IgD-negative memory B cell (primary cell): Measurements from ENCODE around the gene MARVELD2. TPM values are rescaled to one million over a fixed set of nuclear protein-coding genes. Genes with fewer than 3 reads are reported as not detected.
"Not testable (repeated sequence)": the region's sequence is repeated elsewhere in the genome, so short reads cannot be mapped to it uniquely, and the experiment has no call there.

ENCODE experiments used
- H3K27ac Mint-ChIP-seq, 3 donors: one replicate each; pipeline ENCODE4 v1.8.0; 2020 to 2022; ENCODE audit warnings: mild to moderate bottlenecking in 3 of 3, mixed read lengths in 3 of 3, moderate library complexity in 1 of 3
- H3K27me3 Mint-ChIP-seq: one replicate; pipeline ENCODE4 v1.8.0; 2021; ENCODE audit warnings: mixed read lengths
- H3K36me3 Mint-ChIP-seq: one replicate; pipeline ENCODE4 v1.8.0; 2020; ENCODE audit warnings: mild to moderate bottlenecking, mixed read lengths
- H3K4me1 Mint-ChIP-seq, 3 donors: one replicate each; pipeline ENCODE4 v1.8.0; 2020 to 2022; ENCODE audit warnings: mixed read lengths in 3 of 3, mild to moderate bottlenecking in 1 of 3
- H3K4me3 Mint-ChIP-seq, 4 donors: one replicate each; pipeline ENCODE4 v1.8.0; 2020 to 2022; ENCODE audit warnings: mild to moderate bottlenecking in 4 of 4, mixed read lengths in 4 of 4, moderate library complexity in 3 of 4
- H3K9me3 Mint-ChIP-seq, 3 donors: one replicate each; pipeline ENCODE4 v1.8.0; 2020 to 2021; ENCODE audit warnings: mixed read lengths in 3 of 3, mild to moderate bottlenecking in 1 of 3
- polyA plus RNA-seq: library from polyadenylated mRNA; unstranded; fragments of 300-500 nt; fragmentation: Illumina TruSeq; gene quantifications from one replicate; pipeline ENCODE4 v1.2.3, GENCODE V29; 2021

MARVELD2 gene
- polyA plus RNA-seq, 1 donor from 2014 or later = 2.5 TPM

DNA sequence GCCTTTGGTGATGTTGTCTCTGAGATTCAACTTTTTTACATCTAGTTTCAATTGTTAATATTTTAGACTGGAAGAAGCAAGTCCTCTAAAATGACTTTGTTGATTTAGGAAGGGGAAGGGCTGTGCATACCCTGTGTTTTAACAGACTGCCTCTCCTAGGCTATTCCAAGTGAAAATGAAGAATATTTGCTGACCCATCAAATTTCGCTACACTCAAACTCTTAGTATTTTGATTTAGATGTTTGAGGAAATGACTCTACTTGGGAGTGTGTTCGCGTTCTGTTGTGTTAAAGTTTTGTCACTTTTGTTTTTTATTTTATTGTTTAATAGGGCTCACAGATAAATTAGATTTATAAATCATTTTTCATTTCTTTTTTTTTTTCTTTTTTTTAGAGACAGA is 3.6 kb downstream of the MARVELD2 start:
- Mint-ChIP-seq H3K36me3 (peaks cover 1% of the 10 kb centered on the region), H3K4me1 (peaks cover 5 to 11% (median 8%) of the 10 kb centered on the region in 3 donors), H3K9me3 (peaks cover 0 to 2% (median 0%) of the 10 kb centered on the region in 3 donors), H3K27ac (no peak overlapping the region), H3K27me3 (no peaks in the 10 kb centered on the region), H3K4me3 (no peak overlapping the region)

- Mint-ChIP-seq H3K27me3 (no peaks in the 10 kb centered on the region), H3K9me3 (no peaks in the 10 kb centered on the region), H3K4me3 (no peak overlapping the region), H3K27ac (no peak overlapping the region), H3K4me1 (peaks cover 0 to 7% (median 6%) of the 10 kb centered on the region in 3 donors), H3K36me3 (peaks cover 3% of the 10 kb centered on the region)
Observed at GRCh38 chr5:69431424-69432303, 16.7 kb downstream of the MARVELD2 start.

DNA sequence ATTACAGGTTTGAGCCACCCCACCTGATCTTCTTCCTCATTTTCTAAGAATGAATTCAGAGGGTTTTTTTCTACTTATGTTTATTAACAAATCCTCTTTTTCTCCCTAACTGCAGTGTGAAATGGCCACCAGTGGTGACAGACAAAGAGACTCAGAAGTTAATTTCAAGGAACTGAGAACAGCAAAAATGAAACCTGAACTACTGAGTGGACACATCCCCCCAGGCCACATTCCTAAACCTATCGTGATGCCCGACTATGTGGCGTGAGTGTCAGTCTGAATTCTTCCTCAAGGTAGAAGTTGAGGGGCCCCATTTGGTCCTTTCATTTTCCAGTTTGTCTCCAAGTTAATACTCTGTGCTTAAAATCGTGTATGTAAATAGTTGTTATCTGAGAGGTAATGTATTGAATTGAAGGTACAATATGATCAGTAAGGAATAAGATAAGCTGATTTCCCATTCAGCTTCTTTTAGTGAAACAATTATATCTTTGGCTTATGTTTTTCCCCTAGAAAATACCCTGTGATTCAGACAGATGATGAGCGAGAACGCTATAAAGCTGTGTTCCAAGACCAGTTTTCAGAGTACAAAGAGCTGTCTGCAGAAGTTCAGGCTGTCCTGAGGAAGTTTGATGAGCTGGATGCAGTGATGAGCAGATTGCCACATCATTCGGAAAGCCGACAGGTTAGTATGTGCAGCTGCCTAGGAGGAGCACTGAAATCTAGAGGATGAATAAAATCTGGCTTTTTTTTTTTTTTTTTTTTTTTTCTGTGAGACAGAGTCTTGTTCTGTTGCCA is 17.7 kb downstream of the MARVELD2 start:
- Mint-ChIP-seq H3K27ac (peak overlapping the region in 1 of 3 donors; percentile 40), H3K4me1 (peaks cover 0 to 7% (median 6%) of the 10 kb centered on the region in 3 donors), H3K27me3 (no peaks in the 10 kb centered on the region), H3K36me3 (peaks cover 3% of the 10 kb centered on the region), H3K4me3 (no peak overlapping the region), H3K9me3 (no peaks in the 10 kb centered on the region)

GRCh38 chr5:69435276-69435884 is 20.5 kb downstream of the MARVELD2 start:
- not testable (repeated sequence) for H3K36me3 Mint-ChIP-seq, H3K27ac Mint-ChIP-seq, H3K4me3 Mint-ChIP-seq, H3K4me1 Mint-ChIP-seq, H3K27me3 Mint-ChIP-seq, H3K9me3 Mint-ChIP-seq

DNA sequence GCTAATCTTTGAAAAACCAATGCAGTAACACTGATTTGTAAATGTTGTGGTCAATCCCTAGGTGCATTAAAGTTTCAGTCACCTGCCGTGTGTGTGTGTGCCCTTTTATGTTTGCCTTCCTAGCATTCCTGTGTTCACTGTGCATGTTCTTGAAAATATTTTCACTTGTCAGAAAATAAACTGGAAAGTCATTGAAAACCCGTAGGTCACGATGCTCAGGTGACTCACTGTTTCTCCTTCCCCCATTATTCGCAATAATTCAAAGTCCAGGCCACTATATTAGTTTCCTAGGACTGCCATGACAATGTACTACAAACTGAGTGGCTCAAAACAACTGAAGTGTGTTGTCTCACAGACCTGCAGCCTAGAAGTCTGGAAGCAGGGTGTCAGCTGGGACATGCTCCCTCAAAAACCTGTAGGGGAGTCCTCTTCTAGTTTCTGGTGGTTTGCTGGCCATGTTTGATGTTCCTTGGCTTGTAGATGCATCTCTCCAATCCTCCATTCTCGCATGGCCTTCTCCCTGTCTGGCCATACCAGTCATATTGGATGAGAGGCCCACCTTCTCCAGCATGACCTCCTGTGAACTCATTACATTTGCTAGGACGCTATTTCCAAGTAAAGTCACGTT is 29.3 kb downstream of the MARVELD2 start:
- Mint-ChIP-seq H3K36me3 (no peaks in the 10 kb centered on the region), H3K27me3 (no peaks in the 10 kb centered on the region)

GRCh38 chr5:69449511-69449910 is 34.6 kb downstream of the MARVELD2 start:
- Mint-ChIP-seq H3K36me3 (no peaks in the 10 kb centered on the region), H3K27me3 (no peaks in the 10 kb centered on the region), H3K4me3 (no peak overlapping the region), H3K4me1 (peaks cover 0 to 2% (median 0%) of the 10 kb centered on the region in 3 donors), H3K9me3 (no peaks in the 10 kb centered on the region), H3K27ac (no peak overlapping the region)

More for the DNA sequence above, 29.3 kb downstream of the MARVELD2 start:
- Mint-ChIP-seq H3K4me1 (no peaks in the 10 kb centered on the region), H3K4me3 (no peak overlapping the region), H3K27ac (no peak overlapping the region), H3K9me3 (no peaks in the 10 kb centered on the region)

DNA sequence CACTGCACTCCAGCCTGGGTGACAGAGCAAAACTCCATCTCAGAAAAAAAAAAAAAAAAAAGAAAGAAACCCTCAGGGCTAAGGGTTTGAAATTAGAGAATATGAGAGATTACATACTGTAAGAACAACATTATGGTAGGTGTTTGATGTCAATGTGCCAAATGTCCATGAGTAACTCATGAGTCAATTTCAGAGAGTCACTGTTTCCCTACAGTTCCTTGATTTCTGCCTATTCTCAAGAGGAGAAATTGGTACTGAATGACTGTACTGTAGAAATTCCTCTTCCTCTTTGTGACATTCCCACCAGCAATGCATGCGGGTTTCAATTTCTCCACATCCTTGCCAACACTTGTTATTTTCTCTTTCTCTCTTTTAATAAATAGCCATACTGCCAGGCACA is 35.2 kb downstream of the MARVELD2 start:
- Mint-ChIP-seq H3K4me1 (peaks cover 0 to 2% (median 0%) of the 10 kb centered on the region in 3 donors), H3K9me3 (no peaks in the 10 kb centered on the region)

GRCh38 chr5:69450527-69450926 is 35.6 kb downstream of the MARVELD2 start:
- not testable (repeated sequence) for H3K4me1 Mint-ChIP-seq, H3K4me3 Mint-ChIP-seq
- peak overlapping the region in 1 of 3 donors; percentile 50 for H3K27ac Mint-ChIP-seq

More for the DNA sequence above, 35.2 kb downstream of the MARVELD2 start:
- H3K4me3 Mint-ChIP-seq = no peak overlapping the region
- H3K36me3 Mint-ChIP-seq = no peaks in the 10 kb centered on the region
- no peaks in the 10 kb centered on the region for H3K27me3 Mint-ChIP-seq
- peak overlapping the region in 1 of 3 donors; percentile 50 for H3K27ac Mint-ChIP-seq

GRCh38 chr5:69451941-69452647 is 37.2 kb downstream of the MARVELD2 start:
- Mint-ChIP-seq H3K4me1 (peaks cover 0 to 2% (median 0%) of the 10 kb centered on the region in 3 donors), H3K4me3 (no peak overlapping the region), H3K9me3 (peaks cover 0 to 2% (median 0%) of the 10 kb centered on the region in 3 donors), H3K36me3 (no peaks in the 10 kb centered on the region), H3K27me3 (no peaks in the 10 kb centered on the region), H3K27ac (no peak overlapping the region)

More at GRCh38 chr5:69450527-69450926, 35.6 kb downstream of the MARVELD2 start:
- H3K9me3 Mint-ChIP-seq, H3K36me3 Mint-ChIP-seq, H3K27me3 Mint-ChIP-seq: not testable (repeated sequence)

DNA sequence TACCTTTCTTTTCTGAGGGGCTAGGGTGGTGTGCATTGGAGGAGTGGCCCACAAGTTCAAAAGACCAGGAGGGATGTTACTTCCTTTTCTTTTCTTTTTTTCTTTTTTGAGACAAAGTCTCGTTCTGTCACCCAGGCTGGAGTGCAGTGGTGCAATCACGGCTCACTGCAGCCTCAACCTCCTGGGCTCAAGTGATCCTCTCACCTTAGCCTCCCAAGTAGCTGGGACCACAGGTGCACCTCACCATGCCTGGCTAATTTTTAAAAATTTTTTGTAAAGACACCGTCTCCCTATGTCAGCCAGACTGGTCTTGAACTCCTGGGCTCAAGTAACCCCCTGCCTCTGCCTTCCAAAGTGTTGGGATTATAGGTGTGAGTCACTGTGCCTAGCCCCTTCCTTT is 38.6 kb downstream of the MARVELD2 start:
- not testable (repeated sequence) for H3K9me3 Mint-ChIP-seq, H3K4me3 Mint-ChIP-seq, H3K36me3 Mint-ChIP-seq, H3K27ac Mint-ChIP-seq, H3K4me1 Mint-ChIP-seq, H3K27me3 Mint-ChIP-seq

DNA sequence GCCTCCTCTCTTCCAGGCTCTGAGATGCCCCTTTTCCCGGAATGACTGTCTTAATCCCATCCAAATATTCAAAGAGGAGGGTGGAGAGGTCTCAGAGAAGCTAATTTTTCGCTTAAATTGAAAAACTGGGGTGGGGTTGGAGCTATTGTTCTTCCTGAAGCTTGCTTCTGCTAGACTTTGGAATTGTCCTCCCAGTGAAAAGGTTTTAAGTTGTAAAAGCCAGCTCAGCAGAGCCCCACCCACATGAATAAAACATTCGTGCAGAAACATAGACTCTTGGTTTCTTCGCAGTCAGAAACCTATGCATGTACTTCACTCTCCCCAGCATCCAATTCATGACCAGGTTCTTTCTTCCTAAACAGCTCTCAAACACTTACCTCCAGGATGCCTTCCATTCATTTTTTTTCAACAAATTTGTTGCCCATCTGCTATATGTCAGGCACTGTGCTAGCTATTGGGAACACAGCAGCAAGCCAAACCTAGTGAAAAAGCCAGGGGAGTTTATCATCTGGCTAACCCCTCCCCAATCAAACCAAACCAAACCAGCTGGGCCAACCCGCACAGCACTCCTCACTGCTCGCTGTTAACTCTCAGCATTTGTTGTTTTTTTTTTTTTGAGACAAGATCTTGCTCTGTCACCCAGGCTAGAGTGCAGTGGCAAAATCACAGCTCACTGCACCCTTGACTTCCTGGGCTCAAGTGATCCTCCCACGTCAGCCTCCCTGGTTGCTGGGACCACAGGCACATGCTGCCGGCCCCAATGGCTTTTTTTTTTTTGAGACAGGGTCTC is 39.7 kb downstream of the MARVELD2 start:
- no peak overlapping the region for H3K4me3 Mint-ChIP-seq
- peaks cover 4% of the 10 kb centered on the region for H3K36me3 Mint-ChIP-seq
- H3K9me3 Mint-ChIP-seq = peaks cover 0 to 7% (median 2%) of the 10 kb centered on the region in 3 donors
- H3K27me3 Mint-ChIP-seq = no peaks in the 10 kb centered on the region
- H3K27ac Mint-ChIP-seq = no peak overlapping the region
- H3K4me1 Mint-ChIP-seq = peaks cover 0 to 2% (median 0%) of the 10 kb centered on the region in 3 donors

- H3K9me3 Mint-ChIP-seq, H3K36me3 Mint-ChIP-seq, H3K27ac Mint-ChIP-seq, H3K27me3 Mint-ChIP-seq, H3K4me1 Mint-ChIP-seq, H3K4me3 Mint-ChIP-seq: not testable (repeated sequence)
Observed at GRCh38 chr5:69455428-69455988, 40.6 kb downstream of the MARVELD2 start.

DNA sequence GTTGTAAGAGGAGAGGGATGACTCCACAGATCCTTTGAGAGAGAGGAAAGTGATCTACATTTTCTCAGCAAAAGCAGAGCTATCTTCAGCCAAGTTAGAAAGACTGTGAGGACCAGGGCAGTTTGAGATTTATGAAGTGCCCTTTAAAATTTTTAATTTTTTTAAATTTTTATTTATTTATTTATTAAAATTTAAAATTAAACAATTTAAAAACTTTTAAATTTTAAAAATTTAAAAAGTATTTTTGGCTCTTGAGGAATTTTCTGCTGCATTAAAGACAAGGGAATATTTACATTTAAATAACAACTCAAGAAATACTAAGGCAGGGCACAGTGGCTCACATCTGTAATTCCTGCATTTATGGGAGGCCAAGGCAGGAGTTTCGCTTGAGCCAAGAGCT is 47.3 kb downstream of the MARVELD2 start:
- Mint-ChIP-seq H3K27ac (no peak overlapping the region), H3K27me3 (no peaks in the 10 kb centered on the region), H3K4me1 (no peaks in the 10 kb centered on the region), H3K4me3 (no peak overlapping the region), H3K9me3 (peaks cover 0 to 7% (median 2%) of the 10 kb centered on the region in 3 donors), H3K36me3 (peaks cover 4% of the 10 kb centered on the region)
